Panc1 (cell line): ENCODE measurements around the gene CREM.

ENCODE experiments used
- POLR2AphosphoS5 ChIP-seq: IDR thresholded peaks from 2 replicates; pipeline ENCODE4 v1.6.1; 2012; ENCODE audit warnings: mild to moderate bottlenecking, low read depth, low read length, moderate library complexity
- REST ChIP-seq, 2 experiments: IDR thresholded peaks; 2 replicates each; pipeline ENCODE4 v1.6.1; 2011 to 2012; ENCODE audit warnings: low read depth in 2 of 2, control low read depth in 1 of 2, low read length in 1 of 2, mild to moderate bottlenecking in 1 of 2, moderate library complexity in 1 of 2; ENCODE audit not compliant: insufficient read depth in 1 of 2
- SIN3A ChIP-seq: IDR thresholded peaks from 2 replicates; pipeline ENCODE4 v1.6.1; 2012; ENCODE audit warnings: low read depth, mild to moderate bottlenecking, low read length, moderate library complexity, borderline replicate concordance; ENCODE audit not compliant: insufficient read depth
- TCF7L2 ChIP-seq: IDR thresholded peaks from 2 replicates; pipeline ENCODE4 v1.6.1; 2011; ENCODE audit warnings: mild to moderate bottlenecking, low read depth, low read length, inconsistent platforms
- TF ChIP-seq, protein P1 (sequence below): fragments of 450-650 bp; IDR thresholded peaks from 2 replicates; pipeline ENCODE4 v1.5.1; 2017; ENCODE audit warnings: mild to moderate bottlenecking

DNA sequence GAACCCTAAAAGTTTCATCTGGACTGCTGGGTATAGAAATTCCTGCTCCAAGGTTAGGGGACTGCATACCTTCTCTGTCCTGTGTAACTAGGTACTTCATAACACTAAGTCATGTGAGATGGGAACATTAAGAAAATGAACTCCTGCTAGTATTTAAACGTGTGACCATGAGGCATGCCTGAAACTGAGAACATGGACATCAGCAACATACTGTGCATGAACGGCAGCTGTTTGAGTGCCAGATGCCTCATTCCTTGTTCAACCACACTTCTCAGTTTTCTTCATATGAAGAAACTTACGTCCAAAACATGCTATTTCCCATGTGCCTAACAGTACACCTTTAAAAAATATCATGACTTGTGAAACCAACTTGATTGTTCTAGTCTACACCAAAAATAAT, 88.5 kb downstream of the CREM start:
- TF ChIP-seq TCF7L2 (no peak), POLR2AphosphoS5 (no peak), REST (IDR thresholded peaks at IDR 0.05; ENCODE audit: insufficient read depth in 1 of 2, low read depth in 2 of 2, low read length in 1 of 2) (no peak), SIN3A (no peak)
- TF ChIP-seq, protein P1, sequence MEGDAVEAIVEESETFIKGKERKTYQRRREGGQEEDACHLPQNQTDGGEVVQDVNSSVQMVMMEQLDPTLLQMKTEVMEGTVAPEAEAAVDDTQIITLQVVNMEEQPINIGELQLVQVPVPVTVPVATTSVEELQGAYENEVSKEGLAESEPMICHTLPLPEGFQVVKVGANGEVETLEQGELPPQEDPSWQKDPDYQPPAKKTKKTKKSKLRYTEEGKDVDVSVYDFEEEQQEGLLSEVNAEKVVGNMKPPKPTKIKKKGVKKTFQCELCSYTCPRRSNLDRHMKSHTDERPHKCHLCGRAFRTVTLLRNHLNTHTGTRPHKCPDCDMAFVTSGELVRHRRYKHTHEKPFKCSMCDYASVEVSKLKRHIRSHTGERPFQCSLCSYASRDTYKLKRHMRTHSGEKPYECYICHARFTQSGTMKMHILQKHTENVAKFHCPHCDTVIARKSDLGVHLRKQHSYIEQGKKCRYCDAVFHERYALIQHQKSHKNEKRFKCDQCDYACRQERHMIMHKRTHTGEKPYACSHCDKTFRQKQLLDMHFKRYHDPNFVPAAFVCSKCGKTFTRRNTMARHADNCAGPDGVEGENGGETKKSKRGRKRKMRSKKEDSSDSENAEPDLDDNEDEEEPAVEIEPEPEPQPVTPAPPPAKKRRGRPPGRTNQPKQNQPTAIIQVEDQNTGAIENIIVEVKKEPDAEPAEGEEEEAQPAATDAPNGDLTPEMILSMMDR, result no peak
